B cell (primary cell): ENCODE measurements around the gene HFE. TPM values are rescaled to one million over a fixed set of nuclear protein-coding genes. Genes with fewer than 3 reads are reported as not detected.

Experiments
- ATAC-seq: fragments of 200-7000 bp; cut with Tn5 transposase; one replicate; pipeline ENCODE4 v1.10.0; 2021; ENCODE audit warnings: low read depth, mild to moderate bottlenecking, moderate number of reproducible peaks, moderate library complexity
- CTCF ChIA-PET: fragments of 350-600 bp; sonication (Branson Sonifier 250); formaldehyde crosslinking; loops from one replicate; lab custom pipeline; 2021; ENCODE audit warnings: antibody characterized with exemption, inconsistent platforms; lab: Charles Lee
- POLR2A ChIA-PET: fragments of 350-600 bp; sonication (Branson Sonifier 250); formaldehyde crosslinking; loops from one replicate; lab custom pipeline; 2021; ENCODE audit warnings: antibody characterized with exemption; lab: Charles Lee
- DNase-seq: peaks from one replicate; pipeline ENCODE4 v3.0.0; 2013
- H2AFZ ChIP-seq: 2 replicates; pipeline ENCODE4 v1.6.1; 2012; ENCODE audit warnings: mild to moderate bottlenecking, low read depth, low read length; ENCODE audit not compliant: insufficient read depth, poor library complexity, severe bottlenecking
- H3K27ac ChIP-seq, 2 donors: 1 replicate in 1 of 2; 2 replicates in 1 of 2; pipeline ENCODE4 v1.5.1; 2012 to 2013; ENCODE audit warnings: low read length in 2 of 2, mild to moderate bottlenecking in 2 of 2, moderate library complexity in 1 of 2
- H3K27me3 ChIP-seq, 4 experiments: fragments of 200-600 bp in 1 of 4; sonication (generic) in 1 of 4; replicated peaks in 1 of 4; 1 replicate in 2 of 4; 2 replicates in 2 of 4; pipeline versions ENCODE4 v1.6.1 to v1.7.0; 2013 to 2016; ENCODE audit warnings: low read length in 3 of 4, mild to moderate bottlenecking in 2 of 4, mixed read lengths in 1 of 4, moderate library complexity in 1 of 4; ENCODE audit not compliant: insufficient read depth in 4 of 4, control insufficient read depth in 3 of 4; ENCODE audit errors: control extremely low read depth in 1 of 4
- H3K36me3 ChIP-seq, 2 experiments: replicated peaks in 1 of 2; 1 replicate in 1 of 2; 2 replicates in 1 of 2; pipeline versions ENCODE4 v1.6.1 to v1.7.1; 2013; ENCODE audit warnings: low read length in 1 of 2; ENCODE audit not compliant: insufficient read depth in 2 of 2, control insufficient read depth in 1 of 2; ENCODE audit errors: control extremely low read depth in 1 of 2, extremely low read depth in 1 of 2
- H3K4me1 ChIP-seq, 2 donors: fragments of 200-600 bp in 1 of 2; sonication (generic) in 1 of 2; 1 replicate in 1 of 2; 2 replicates in 1 of 2; pipeline versions ENCODE4 v1.5.1 to v1.6.1; 2013 to 2017; ENCODE audit warnings: low read length in 2 of 2; ENCODE audit not compliant: control insufficient read depth in 2 of 2, insufficient read depth in 2 of 2
- H3K4me2 ChIP-seq: replicated peaks from 2 replicates; pipeline ENCODE3; 2012; ENCODE audit warnings: mild to moderate bottlenecking, low read depth, low read length; ENCODE audit not compliant: poor library complexity, severe bottlenecking
- H3K4me3 ChIP-seq, 5 experiments: fragments of 200-600 bp in 1 of 5; sonication (generic) in 1 of 5; 1 replicate in 3 of 5; 2 replicates in 2 of 5; pipeline versions ENCODE4 v1.5.1 to v1.7.0; 2011 to 2016; ENCODE audit warnings: low read length in 4 of 5, mild to moderate bottlenecking in 4 of 5, low read depth in 2 of 5, control low read depth in 1 of 5, moderate library complexity in 1 of 5; ENCODE audit not compliant: insufficient read depth in 1 of 5; ENCODE audit errors: control extremely low read depth in 1 of 5, extremely low read depth in 1 of 5
- H3K79me2 ChIP-seq: fragments of 200-600 bp; sonication (generic); one replicate; pipeline ENCODE4 v1.6.0; 2016; ENCODE audit warnings: low read length; ENCODE audit not compliant: control insufficient read depth, insufficient read depth
- H3K9ac ChIP-seq: fragments of 200-600 bp; sonication (generic); 2 replicates; pipeline ENCODE4 v1.6.1; 2017; ENCODE audit warnings: mild to moderate bottlenecking, low read length, moderate library complexity
- H3K9me3 ChIP-seq, 3 donors: one replicate each; pipeline versions ENCODE4 v1.6.1 to v1.7.1; 2013; ENCODE audit warnings: low read length in 2 of 3; ENCODE audit not compliant: control insufficient read depth in 2 of 3, insufficient read depth in 1 of 3; ENCODE audit errors: control extremely low read depth in 1 of 3
- H4K20me1 ChIP-seq: 2 replicates; pipeline ENCODE4 v1.6.0; 2012; ENCODE audit warnings: mild to moderate bottlenecking, low read length; ENCODE audit not compliant: insufficient read depth, control insufficient read depth, poor library complexity, severe bottlenecking
- H3K27ac Mint-ChIP-seq: one replicate; pipeline ENCODE4 v1.8.0; 2021; ENCODE audit warnings: mixed read lengths
- H3K27me3 Mint-ChIP-seq: one replicate; pipeline ENCODE4 v1.8.0; 2021; ENCODE audit warnings: mixed read lengths
- H3K4me1 Mint-ChIP-seq: one replicate; pipeline ENCODE4 v1.8.0; 2021; ENCODE audit warnings: mixed read lengths
- H3K4me3 Mint-ChIP-seq: one replicate; pipeline ENCODE4 v1.8.0; 2021; ENCODE audit warnings: mixed read lengths
- H3K9me3 Mint-ChIP-seq: one replicate; pipeline ENCODE4 v1.8.0; 2022; ENCODE audit warnings: mixed read lengths; ENCODE audit not compliant: insufficient read depth
- EZH2 ChIP-seq: IDR thresholded peaks from 2 replicates; pipeline ENCODE4 v1.6.1; 2012; ENCODE audit warnings: borderline replicate concordance, low read depth, mild to moderate bottlenecking, moderate library complexity, low read length; ENCODE audit not compliant: insufficient read depth, poor library complexity, severe bottlenecking
- WGBS: methylation state at CpG from one replicate; pipeline ENCODE4 v1.1.5; 2013; ENCODE audit warnings: missing lambda C conversion rate; ENCODE audit not compliant: insufficient coverage; 5-methylcytosine and 5-hydroxymethylcytosine counted together
- intact Hi-C: fragments of 100-400 bp; cut with micrococcal nuclease; formaldehyde crosslinking; loops from one replicate; pipeline ENCODE4 v1.10.0; 2022
- polyA plus RNA-seq: library from polyadenylated mRNA; depleted of rRNA; stranded (reverse); fragments of >200 nt; gene quantifications from 2 replicates; pipeline ENCODE4 v1.2.3, GENCODE V29; 2012
- total RNA-seq, 2 donors: library from RNA; stranded (reverse); fragments of 120-200 nt in 1 of 2; gene quantifications; 1 replicate in 1 of 2; 2 replicates in 1 of 2; pipeline versions ENCODE4 v1.2.3 to v1.2.4, GENCODE V29; 2013 to 2022
- TF ChIP-seq, protein P1 (sequence below): fragments of 200-600 bp; IDR thresholded peaks from one replicate; pipeline ENCODE4 v1.8.0; 2022; ENCODE audit warnings: antibody characterized with exemption, mild to moderate bottlenecking

Gene HFE
- total and polyA plus RNA-seq, 2 donors (not counting 1 experiment from before 2014, with no cell fraction given) = 5.9 to 6.3 TPM

GRCh38 chr6:26141378-26141904, 54.2 kb downstream of the HFE start:
- Histone ChIP-seq H3K4me3 (no peak overlapping the region), H3K79me2 (no peaks in the 10 kb centered on the region), H3K27me3 (no peaks in the 10 kb centered on the region), H4K20me1 (peaks cover 3% of the 10 kb centered on the region), H3K36me3 (peaks cover 1 to 33% of the 10 kb centered on the region in 2 experiments), H3K9me3 (no peaks in the 10 kb centered on the region), H3K9ac (no peak overlapping the region), H3K4me2 (no peak overlapping the region), H3K27ac (no peak overlapping the region), H3K4me1 (no peaks in the 10 kb centered on the region), H2AFZ (no peak overlapping the region)
- ChIA-PET CTCF (interaction anchor here (0.9 kb wide), 1 partner anchor 34 kb away, joined by 4 read pairs; no protein-coding TSS in a partner anchor), POLR2A (interaction anchor here (0.6 to 1.5 kb wide), 5 partner anchors 15 to 1006 kb away, joined by 3 to 10 read pairs (median 3); a partner anchor contains a TSS)
- DNase-seq (no peak), ATAC-seq (no peak)
- H3K4me1 Mint-ChIP-seq = peaks cover 5% of the 10 kb centered on the region
- WGBS = 89% methylated on average over 2 of the region's 4 CpGs
- H3K9me3 Mint-ChIP-seq = peaks cover under 1% of the 10 kb centered on the region
- H3K27me3 Mint-ChIP-seq = no peaks in the 10 kb centered on the region
- no peak overlapping the region for H3K27ac Mint-ChIP-seq
- H3K4me3 Mint-ChIP-seq = no peak overlapping the region
- intact Hi-C loops = no loop called here
- no peak for TF ChIP-seq EZH2

GRCh38 chr6:26142026-26142425, 54.8 kb downstream of the HFE start:
- Histone ChIP-seq H3K36me3 (peaks cover 1 to 30% of the 10 kb centered on the region in 2 experiments), H3K9ac (no peak overlapping the region), H2AFZ (no peak overlapping the region), H3K4me3 (no peak overlapping the region), H3K79me2 (no peaks in the 10 kb centered on the region), H3K9me3 (no peaks in the 10 kb centered on the region), H3K4me2 (no peak overlapping the region), H3K27me3 (no peaks in the 10 kb centered on the region), H3K27ac (peak overlapping the region in 1 of 2 donors; percentile 6), H3K4me1 (no peaks in the 10 kb centered on the region), H4K20me1 (peaks cover 3% of the 10 kb centered on the region)
- Mint-ChIP-seq H3K27me3 (no peaks in the 10 kb centered on the region), H3K9me3 (peaks cover 2% of the 10 kb centered on the region), H3K4me3 (no peak overlapping the region), H3K4me1 (peaks cover 4% of the 10 kb centered on the region), H3K27ac (no peak overlapping the region)
- DNase-seq (no peak), ATAC-seq (no peak)
- CTCF ChIA-PET = interaction anchor here (0.9 kb wide), 1 partner anchor 34 kb away, joined by 4 read pairs; no protein-coding TSS in a partner anchor
- intact Hi-C loops = no loop called here
- no peak for TF ChIP-seq EZH2
- TF ChIP-seq, protein P1, sequence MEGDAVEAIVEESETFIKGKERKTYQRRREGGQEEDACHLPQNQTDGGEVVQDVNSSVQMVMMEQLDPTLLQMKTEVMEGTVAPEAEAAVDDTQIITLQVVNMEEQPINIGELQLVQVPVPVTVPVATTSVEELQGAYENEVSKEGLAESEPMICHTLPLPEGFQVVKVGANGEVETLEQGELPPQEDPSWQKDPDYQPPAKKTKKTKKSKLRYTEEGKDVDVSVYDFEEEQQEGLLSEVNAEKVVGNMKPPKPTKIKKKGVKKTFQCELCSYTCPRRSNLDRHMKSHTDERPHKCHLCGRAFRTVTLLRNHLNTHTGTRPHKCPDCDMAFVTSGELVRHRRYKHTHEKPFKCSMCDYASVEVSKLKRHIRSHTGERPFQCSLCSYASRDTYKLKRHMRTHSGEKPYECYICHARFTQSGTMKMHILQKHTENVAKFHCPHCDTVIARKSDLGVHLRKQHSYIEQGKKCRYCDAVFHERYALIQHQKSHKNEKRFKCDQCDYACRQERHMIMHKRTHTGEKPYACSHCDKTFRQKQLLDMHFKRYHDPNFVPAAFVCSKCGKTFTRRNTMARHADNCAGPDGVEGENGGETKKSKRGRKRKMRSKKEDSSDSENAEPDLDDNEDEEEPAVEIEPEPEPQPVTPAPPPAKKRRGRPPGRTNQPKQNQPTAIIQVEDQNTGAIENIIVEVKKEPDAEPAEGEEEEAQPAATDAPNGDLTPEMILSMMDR = no peak
- WGBS = 100% methylated on average over 2 of the region's 2 CpGs
- POLR2A ChIA-PET = interaction anchor here (0.5 to 1.5 kb wide), 5 partner anchors 14 to 44 kb away, joined by 3 to 7 read pairs (median 3); a partner anchor contains a TSS

Other genes starting within 250 kb of the HFE start
- not detected in 2 replicates for gene SLC17A3, start 213.2 kb upstream of the HFE start, total RNA-seq
- 0.19 TPM in 1 of 2 replicates, not detected in the other for gene SLC17A3, start 213.2 kb upstream of the HFE start, polyA plus RNA-seq
- not detected in 2 replicates for gene SLC17A2, start 156.7 kb upstream of the HFE start, total RNA-seq
- not detected in 2 replicates for gene SLC17A2, start 156.7 kb upstream of the HFE start, polyA plus RNA-seq
- 57.2 and 57.5 TPM in 2 replicates for gene TRIM38, start 124.6 kb upstream of the HFE start, total RNA-seq
- gene TRIM38, start 124.6 kb upstream of the HFE start, polyA plus RNA-seq = 29.3 and 33.3 TPM in 2 replicates